Heart left ventricle (tissue), 13 donors: Measurements from ENCODE around the gene MAST4.

ENCODE experiments used
- POLR2A ChIP-seq, 2 donors: fragments of 450-650 bp; IDR thresholded peaks; one replicate each; pipeline ENCODE4 v1.6.1; 2017; ENCODE audit warnings: antibody characterized with exemption in 2 of 2, mild to moderate bottlenecking in 2 of 2, moderate library complexity in 2 of 2
- TF ChIP-seq, protein P1 (sequence below), 12 donors: fragments of 200-600 bp; sonication (generic) in 4 of 12; IDR thresholded peaks; one replicate each; pipeline versions ENCODE4 v1.5.0 to v1.8.0; 2018 to 2022; ENCODE audit warnings: antibody characterized with exemption in 12 of 12, mild to moderate bottlenecking in 5 of 12
- donor health status: ischemic (EF 13 %, LVEDD 7.1; RV severe dilation, severe dysfunction).
- donor health status: DM: no; HTN: yes; CAD: no.
- donor health status: DM: no; HTN: no; CAD: no.
- donor health status: ischemic (EF 25% LVEDD 6.9; RV normal size, moderate dysfunction).
- donor health status: ischemic (EF 25% LVEDD 5.7; RV mildly dilated, moderate dysfunction).
- donor health status: ischemic (EF 35%, LVEDD 5.7; RV mildly dilated, moderate dysfunction).
- donor health status: nonischemic (EF 11% LVEDD 7.7; RV severe dilation, severe dysfunction).
- donor health status: DM: yes; HTN: yes; CAD: no.
- donor health status: PGD.
- donor health status: ischemic (EF 29% LVEDD 5.4; RV normal size, mild dysfunction).
- donor health status: nonischemic (EF 23%, LVEDD 6.1; RV moderate dilation, normal function).

DNA sequence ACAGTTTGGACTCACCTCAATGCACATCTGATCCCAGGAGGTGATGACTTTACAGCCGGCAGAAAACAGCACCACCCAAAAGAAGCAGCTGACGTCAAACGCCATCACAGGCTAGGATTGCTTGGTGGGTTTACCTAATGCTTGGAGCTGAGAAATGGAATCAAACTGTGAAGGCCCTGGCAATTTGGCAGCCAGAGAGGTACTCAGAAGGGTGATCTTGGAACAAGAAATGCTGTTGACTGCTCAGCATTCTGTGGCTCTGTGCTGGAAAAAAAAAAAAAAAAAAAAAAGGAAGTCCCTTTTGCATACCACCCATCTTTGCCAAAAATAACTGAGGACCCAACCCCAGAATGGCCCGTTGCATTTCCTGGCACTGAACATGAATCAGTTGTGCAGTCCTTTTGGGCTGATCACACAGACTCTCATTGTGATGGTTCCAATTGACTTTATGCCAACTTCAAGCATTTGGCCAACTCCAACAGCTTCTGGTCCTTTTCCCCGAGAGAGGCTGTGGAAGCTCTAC lies 600.4 kb downstream of the MAST4 start, which contains the start of gene CD180:
- TF ChIP-seq, protein P1, sequence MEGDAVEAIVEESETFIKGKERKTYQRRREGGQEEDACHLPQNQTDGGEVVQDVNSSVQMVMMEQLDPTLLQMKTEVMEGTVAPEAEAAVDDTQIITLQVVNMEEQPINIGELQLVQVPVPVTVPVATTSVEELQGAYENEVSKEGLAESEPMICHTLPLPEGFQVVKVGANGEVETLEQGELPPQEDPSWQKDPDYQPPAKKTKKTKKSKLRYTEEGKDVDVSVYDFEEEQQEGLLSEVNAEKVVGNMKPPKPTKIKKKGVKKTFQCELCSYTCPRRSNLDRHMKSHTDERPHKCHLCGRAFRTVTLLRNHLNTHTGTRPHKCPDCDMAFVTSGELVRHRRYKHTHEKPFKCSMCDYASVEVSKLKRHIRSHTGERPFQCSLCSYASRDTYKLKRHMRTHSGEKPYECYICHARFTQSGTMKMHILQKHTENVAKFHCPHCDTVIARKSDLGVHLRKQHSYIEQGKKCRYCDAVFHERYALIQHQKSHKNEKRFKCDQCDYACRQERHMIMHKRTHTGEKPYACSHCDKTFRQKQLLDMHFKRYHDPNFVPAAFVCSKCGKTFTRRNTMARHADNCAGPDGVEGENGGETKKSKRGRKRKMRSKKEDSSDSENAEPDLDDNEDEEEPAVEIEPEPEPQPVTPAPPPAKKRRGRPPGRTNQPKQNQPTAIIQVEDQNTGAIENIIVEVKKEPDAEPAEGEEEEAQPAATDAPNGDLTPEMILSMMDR (IDR thresholded peaks at IDR 0.05) = no peak
- TF ChIP-seq POLR2A (IDR thresholded peaks at IDR 0.05) = no peak
